ENCODE measurements around the gene PPM1F. TPM values are rescaled to one million over a fixed set of nuclear protein-coding genes. Genes with fewer than 3 reads are reported as not detected.

Gene PPM1F
- polyA plus RNA-seq, 1 donor from 2014 or later: 28.3 TPM

DNA sequence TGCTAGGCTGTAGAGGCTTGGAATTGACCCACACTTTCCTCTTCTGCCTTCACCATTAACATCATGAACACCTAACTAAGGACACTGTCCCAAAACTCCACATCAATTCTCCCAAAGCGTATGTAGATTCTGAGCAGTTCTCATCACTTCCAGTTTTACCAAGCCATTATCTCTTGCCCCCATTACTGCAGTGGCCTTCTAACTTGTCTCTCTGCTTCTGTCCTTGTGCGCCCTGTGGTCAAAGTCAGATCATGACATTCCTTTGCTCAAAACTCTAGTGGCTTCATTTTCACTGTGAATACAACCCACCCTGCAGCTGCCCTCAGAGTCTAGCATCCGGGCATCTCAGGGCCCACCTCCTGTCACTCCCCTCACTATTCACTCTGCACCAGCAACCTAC, 43.0 kb upstream of the PPM1F start:
- Histone ChIP-seq H3K9ac (ENCODE audit: low read length) (no peak overlapping the region), H3K27ac (ENCODE audit: low read length) (no peak overlapping the region), H3K27me3 (ENCODE audit: insufficient read depth, low read depth, low read length) (no peaks in the 10 kb centered on the region), H3K4me2 (ENCODE audit: low read length) (no peak overlapping the region), H3F3A (ENCODE audit: insufficient read depth, low read length, poor library complexity, severe bottlenecking) (no peaks in the 10 kb centered on the region), H4K20me1 (ENCODE audit: insufficient read depth) (no peaks in the 10 kb centered on the region), H3K4me3 (ENCODE audit: low read length) (no peak overlapping the region), H3K79me2 (replicated peaks; ENCODE audit: insufficient read depth, low read length) (no peaks in the 10 kb centered on the region), H2AFZ (ENCODE audit: low read depth, low read length) (no peak overlapping the region), H3K36me3 (ENCODE audit: insufficient read depth, low read length) (no peaks in the 10 kb centered on the region), H3K9me3 (ENCODE audit: low read length) (no peaks in the 10 kb centered on the region), H3K9me2 (ENCODE audit: insufficient read depth, low read length) (no peaks in the 10 kb centered on the region)
- TF ChIP-seq TAF1 (IDR thresholded peaks at IDR 0.05; ENCODE audit: low read depth) (no peak), EP300 (conservative IDR thresholded peaks at IDR 0.05; ENCODE audit: poor library complexity, severe bottlenecking) (no peak), SMC3 (conservative IDR thresholded peaks at IDR 0.05; ENCODE audit: poor library complexity) (no peak), EZH2 (IDR thresholded peaks at IDR 0.05; ENCODE audit: borderline replicate concordance, insufficient read depth, low read length, poor library complexity, severe bottlenecking) (no peak), RAD21 (conservative IDR thresholded peaks at IDR 0.05) (no peak), POLR2AphosphoS5 (IDR thresholded peaks at IDR 0.05) (no peak), MXI1 (conservative IDR thresholded peaks at IDR 0.05; ENCODE audit: poor library complexity, severe bottlenecking) (no peak)
- TF ChIP-seq, protein P1, sequence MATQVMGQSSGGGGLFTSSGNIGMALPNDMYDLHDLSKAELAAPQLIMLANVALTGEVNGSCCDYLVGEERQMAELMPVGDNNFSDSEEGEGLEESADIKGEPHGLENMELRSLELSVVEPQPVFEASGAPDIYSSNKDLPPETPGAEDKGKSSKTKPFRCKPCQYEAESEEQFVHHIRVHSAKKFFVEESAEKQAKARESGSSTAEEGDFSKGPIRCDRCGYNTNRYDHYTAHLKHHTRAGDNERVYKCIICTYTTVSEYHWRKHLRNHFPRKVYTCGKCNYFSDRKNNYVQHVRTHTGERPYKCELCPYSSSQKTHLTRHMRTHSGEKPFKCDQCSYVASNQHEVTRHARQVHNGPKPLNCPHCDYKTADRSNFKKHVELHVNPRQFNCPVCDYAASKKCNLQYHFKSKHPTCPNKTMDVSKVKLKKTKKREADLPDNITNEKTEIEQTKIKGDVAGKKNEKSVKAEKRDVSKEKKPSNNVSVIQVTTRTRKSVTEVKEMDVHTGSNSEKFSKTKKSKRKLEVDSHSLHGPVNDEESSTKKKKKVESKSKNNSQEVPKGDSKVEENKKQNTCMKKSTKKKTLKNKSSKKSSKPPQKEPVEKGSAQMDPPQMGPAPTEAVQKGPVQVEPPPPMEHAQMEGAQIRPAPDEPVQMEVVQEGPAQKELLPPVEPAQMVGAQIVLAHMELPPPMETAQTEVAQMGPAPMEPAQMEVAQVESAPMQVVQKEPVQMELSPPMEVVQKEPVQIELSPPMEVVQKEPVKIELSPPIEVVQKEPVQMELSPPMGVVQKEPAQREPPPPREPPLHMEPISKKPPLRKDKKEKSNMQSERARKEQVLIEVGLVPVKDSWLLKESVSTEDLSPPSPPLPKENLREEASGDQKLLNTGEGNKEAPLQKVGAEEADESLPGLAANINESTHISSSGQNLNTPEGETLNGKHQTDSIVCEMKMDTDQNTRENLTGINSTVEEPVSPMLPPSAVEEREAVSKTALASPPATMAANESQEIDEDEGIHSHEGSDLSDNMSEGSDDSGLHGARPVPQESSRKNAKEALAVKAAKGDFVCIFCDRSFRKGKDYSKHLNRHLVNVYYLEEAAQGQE (IDR thresholded peaks at IDR 0.05; ENCODE audit: borderline replicate concordance): no peak
- TF ChIP-seq, protein P2, sequence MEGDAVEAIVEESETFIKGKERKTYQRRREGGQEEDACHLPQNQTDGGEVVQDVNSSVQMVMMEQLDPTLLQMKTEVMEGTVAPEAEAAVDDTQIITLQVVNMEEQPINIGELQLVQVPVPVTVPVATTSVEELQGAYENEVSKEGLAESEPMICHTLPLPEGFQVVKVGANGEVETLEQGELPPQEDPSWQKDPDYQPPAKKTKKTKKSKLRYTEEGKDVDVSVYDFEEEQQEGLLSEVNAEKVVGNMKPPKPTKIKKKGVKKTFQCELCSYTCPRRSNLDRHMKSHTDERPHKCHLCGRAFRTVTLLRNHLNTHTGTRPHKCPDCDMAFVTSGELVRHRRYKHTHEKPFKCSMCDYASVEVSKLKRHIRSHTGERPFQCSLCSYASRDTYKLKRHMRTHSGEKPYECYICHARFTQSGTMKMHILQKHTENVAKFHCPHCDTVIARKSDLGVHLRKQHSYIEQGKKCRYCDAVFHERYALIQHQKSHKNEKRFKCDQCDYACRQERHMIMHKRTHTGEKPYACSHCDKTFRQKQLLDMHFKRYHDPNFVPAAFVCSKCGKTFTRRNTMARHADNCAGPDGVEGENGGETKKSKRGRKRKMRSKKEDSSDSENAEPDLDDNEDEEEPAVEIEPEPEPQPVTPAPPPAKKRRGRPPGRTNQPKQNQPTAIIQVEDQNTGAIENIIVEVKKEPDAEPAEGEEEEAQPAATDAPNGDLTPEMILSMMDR (IDR thresholded peaks at IDR 0.05; ENCODE audit: poor library complexity, severe bottlenecking): no peak

DNA sequence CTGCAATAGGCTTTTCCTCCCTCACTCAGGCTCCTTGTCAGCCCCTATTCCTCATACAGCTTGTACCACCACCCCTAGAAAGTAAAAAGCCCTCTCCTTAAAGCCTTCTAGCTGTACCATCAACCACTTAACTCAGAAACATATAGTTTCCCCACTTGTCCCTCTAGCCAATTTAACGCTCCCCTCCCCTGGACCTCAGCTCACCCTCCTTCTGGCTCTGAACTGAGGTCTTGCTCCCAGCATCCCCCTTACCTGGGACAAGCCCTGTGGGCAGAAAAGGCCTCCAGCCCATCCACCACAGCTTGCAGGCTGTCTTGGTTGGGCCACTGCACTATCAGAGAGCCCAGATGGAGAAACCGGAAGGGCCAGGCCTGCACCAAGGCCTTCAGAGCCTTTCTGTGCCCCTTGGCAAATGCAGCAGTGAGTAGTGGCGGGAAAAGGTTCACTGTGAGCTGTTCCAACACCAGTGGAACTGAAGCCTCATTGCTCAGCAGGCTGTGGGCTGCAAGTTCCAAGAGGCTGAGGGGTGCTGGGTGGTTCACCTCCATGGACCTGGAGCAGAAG, 42.3 kb upstream of the PPM1F start:
- H3K27me3 ChIP-seq (ENCODE audit: insufficient read depth, low read depth, low read length): no peaks in the 10 kb centered on the region
- H2AFZ ChIP-seq (ENCODE audit: low read depth, low read length): no peak overlapping the region
- no peak overlapping the region for H3K4me2 ChIP-seq (ENCODE audit: low read length)
- no peaks in the 10 kb centered on the region for H3K9me3 ChIP-seq (ENCODE audit: low read length)
- no peak overlapping the region for H3K9ac ChIP-seq (ENCODE audit: low read length)
- H3F3A ChIP-seq (ENCODE audit: insufficient read depth, low read length, poor library complexity, severe bottlenecking): no peaks in the 10 kb centered on the region
- H3K9me2 ChIP-seq (ENCODE audit: insufficient read depth, low read length): no peaks in the 10 kb centered on the region
- H3K36me3 ChIP-seq (ENCODE audit: insufficient read depth, low read length): no peaks in the 10 kb centered on the region
- TF ChIP-seq TAF1 (IDR thresholded peaks at IDR 0.05; ENCODE audit: low read depth): no peak
- TF ChIP-seq EZH2 (IDR thresholded peaks at IDR 0.05; ENCODE audit: borderline replicate concordance, insufficient read depth, low read length, poor library complexity, severe bottlenecking): no peak
- no peak for TF ChIP-seq SMC3 (conservative IDR thresholded peaks at IDR 0.05; ENCODE audit: poor library complexity)
- TF ChIP-seq, protein P2 (IDR thresholded peaks at IDR 0.05; ENCODE audit: poor library complexity, severe bottlenecking): no peak
- no peak for TF ChIP-seq RAD21 (conservative IDR thresholded peaks at IDR 0.05)
- TF ChIP-seq MXI1 (conservative IDR thresholded peaks at IDR 0.05; ENCODE audit: poor library complexity, severe bottlenecking): no peak
- no peak for TF ChIP-seq POLR2AphosphoS5 (IDR thresholded peaks at IDR 0.05)
- no peaks in the 10 kb centered on the region for H3K79me2 ChIP-seq (replicated peaks; ENCODE audit: insufficient read depth, low read length)
- H3K27ac ChIP-seq (ENCODE audit: low read length): no peak overlapping the region
- H3K4me3 ChIP-seq (ENCODE audit: low read length): no peak overlapping the region
- H4K20me1 ChIP-seq (ENCODE audit: insufficient read depth): no peaks in the 10 kb centered on the region

Measured in neural cell (in vitro differentiated cells).